GM03348 (cell line): ENCODE results near the gene RGS16.
A peak's percentile ranks its signal among the peaks of the same experiment; 100 is the strongest.

Experiments
- DNase-seq: peaks from one replicate; pipeline ENCODE4 v3.0.0; 2012; ENCODE audit warnings: low spot score

RGS16 gene

DNA sequence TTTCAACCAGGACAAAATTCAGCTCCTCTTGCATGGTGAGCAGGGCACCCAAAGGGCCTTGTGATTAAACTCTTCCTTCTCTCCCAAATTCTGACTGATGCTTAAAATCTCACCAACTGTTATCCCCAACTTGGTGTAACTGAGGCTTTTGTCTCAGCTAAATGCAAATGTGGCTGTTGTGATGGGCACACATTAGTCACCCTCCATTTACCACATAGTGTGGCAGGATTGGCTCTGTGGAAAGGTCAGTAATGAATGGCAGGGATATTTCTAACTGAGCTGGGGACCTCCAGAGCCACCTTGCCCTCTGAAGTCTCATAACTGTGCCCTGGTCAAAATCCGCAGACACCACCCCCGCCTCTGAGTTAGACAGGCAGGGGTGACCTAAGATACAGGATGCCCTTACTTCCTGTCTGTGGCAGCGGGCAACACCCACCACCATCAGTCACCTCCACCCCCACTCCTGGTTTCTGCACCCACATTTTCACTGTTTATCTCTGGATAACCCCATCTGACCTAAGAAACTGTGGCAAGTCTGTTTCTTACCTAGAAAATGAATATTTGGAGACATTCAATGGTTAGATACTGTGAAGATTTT, 25.4 kb upstream of the RGS16 start:
- DNase-seq, result no peak

DNA sequence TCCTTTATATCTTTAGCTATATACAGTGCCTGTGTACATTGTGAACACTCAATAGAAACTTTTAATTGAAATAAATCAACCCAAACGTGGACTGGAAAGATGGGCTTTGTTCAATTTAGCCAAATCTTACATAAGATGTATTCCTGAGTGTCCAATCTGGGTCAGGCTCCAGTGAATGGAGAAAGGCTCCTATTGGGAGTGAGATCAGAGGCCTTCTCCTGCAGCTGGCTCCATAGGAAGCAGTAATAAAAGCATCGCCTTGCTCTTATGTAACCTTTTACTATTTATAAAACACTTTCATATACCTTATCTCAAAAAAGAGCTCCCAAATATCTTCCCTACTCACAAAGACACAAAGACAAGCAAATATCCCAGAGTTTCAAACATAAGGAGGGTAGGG, 24.9 kb upstream of the RGS16 start:
- no peak for DNase-seq

DNA sequence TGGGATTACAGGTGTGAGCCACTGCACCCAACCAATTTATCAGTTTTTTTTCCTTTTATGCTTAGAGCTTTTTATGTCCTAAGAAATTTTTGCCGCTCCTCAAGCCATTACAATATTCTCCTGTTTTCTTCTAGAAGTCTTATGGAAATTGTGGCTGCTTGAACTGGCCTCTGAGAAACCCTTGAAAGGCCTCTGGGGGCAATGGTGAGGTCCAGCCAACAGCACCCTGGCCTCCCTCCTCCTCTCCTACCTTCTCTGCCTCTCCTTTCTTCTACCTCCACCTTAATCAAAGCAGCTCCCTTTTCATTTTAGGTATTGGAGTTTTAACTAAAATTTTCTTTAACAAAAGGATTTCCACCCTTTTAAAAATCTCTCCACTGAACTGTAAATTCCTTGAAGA, 24.5 kb upstream of the RGS16 start:
- DNase-seq, result no peak

DNA sequence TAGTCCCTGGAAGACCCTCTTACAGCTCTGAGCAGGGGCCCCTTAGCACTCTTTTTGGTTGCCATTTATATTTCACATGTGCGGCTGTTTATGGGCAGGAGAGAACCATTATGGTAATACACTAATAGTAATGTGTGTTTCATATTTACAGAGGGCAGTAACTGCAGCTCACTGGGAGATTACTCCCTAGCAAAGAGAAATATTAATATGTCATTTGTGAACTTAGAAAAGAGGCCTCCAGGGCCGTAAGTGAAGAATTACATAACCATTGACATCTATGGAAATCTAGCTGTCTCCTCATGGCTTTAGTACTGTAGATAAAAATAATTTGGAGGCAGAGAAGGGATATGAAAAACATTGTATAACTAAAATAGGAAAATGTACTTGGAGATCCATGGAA, 23.4 kb upstream of the RGS16 start:
- no peak for DNase-seq

DNA sequence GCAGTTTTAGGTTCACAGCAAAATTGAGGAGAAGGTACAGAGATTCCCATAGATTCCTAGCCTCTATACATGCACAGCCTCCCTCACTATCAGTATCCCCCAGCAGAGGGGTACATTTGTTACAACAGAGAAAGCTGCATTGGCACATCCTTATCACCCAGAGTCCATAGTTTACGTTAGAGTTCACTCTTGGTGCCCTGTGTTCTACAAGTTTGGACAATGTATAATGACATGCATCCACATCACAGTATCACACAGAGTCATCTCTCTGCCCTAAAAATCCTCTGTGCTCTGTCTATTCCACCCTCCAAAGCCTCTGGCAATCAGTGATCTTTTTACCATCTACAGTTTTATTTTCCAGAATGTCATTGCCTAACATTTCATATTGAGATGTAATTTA, 22.3 kb upstream of the RGS16 start:
- no peak for DNase-seq

GRCh38 chr1:182625719-182626504, 21.7 kb upstream of the RGS16 start:
- peak; percentile 55 for DNase-seq

DNA sequence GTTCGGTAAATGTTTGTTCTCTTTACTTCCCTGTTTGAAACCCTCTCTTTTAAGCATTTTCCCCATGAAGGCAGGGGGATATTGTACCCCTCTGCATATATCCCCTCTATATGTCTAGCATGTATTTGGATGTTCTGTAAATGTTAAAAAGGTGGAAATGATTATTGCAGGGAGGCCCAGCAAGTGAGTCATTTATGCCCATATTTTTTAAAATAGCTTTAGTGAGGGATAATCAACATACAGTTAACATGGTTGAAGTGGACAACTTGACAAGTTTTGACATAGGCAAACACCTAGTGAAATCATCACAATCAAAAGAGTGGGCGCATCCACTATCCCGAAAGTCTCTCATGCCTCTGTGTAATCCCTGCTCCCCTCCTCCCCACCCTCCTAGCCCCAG, 20.8 kb upstream of the RGS16 start:
- no peak for DNase-seq

DNA sequence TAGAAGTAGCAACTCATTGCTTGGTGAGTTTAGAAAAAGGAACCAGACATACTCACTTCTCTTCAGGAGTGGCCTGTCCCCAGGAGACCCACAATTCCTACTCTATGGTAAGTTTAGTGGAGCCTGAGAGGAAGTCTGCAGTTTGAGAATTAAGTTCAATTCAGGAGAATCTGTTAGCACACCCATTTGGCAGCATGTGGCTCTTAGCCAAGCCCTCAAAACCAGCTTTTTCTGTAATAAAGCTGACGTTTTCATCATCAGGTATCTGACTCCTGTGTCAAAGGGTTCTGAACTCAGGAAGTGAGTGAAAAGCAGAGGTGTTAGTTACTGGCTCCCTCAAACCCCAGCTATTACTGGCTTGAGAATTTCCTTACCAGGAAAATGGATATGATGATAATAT, 20.4 kb upstream of the RGS16 start:
- no peak for DNase-seq

- no peak for DNase-seq
These were observed 18.8 kb upstream of the RGS16 start for GRCh38 chr1:182622901-182623528.

DNA sequence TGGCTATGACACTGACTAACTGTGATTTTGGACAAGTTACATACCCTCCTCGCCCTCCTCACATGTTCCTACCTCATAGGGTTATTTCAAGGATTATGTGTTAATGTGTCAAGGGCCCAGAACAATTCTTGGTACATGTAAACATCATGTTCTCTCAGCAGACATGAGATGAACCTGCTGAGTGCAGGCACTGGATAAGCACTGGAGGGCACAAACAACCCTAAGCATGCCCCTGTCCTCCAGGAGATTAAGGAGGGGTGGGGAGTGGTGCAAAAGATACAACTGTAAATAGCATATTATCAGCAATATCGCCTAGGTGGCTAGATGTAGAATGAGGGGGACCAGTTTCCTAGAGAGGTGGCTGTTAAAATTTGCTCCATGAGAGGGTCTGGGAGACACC, 17.7 kb upstream of the RGS16 start:
- no peak for DNase-seq

GRCh38 chr1:182620924-182621585, 16.9 kb upstream of the RGS16 start:
- no peak for DNase-seq

DNA sequence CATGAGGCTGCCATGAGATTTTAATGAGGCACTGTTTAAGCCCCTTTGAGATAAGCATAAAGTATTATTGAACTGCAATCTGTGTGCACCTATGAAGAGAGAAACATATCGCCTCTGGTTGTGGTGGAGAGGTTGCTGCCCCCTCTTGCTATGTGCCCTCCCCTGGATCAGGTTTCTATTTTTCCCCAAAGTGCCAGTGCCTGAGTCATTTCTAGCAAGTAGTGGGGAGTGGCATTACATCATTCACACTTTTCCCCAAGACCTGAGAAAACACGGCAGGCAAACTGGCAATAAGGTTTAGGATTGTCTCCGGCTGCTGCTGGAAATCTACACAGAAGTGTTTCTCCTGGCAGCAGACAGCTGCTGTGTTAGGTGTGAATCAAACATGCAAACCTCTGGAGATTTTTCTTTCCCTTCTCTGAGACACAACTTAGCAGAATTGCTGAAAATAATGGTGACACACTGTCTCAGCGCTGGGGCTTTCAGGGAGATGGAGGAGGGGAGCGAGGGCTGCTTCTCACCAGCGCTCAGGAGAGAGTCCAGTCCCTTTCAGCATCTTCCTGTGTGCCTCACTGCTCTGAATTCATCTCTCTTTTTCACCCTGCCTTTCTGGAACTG, 13.7 kb upstream of the RGS16 start:
- DNase-seq, result no peak

- DNase-seq, result no peak
These were observed 12.8 kb upstream of the RGS16 start for GRCh38 chr1:182617014-182617429.

DNA sequence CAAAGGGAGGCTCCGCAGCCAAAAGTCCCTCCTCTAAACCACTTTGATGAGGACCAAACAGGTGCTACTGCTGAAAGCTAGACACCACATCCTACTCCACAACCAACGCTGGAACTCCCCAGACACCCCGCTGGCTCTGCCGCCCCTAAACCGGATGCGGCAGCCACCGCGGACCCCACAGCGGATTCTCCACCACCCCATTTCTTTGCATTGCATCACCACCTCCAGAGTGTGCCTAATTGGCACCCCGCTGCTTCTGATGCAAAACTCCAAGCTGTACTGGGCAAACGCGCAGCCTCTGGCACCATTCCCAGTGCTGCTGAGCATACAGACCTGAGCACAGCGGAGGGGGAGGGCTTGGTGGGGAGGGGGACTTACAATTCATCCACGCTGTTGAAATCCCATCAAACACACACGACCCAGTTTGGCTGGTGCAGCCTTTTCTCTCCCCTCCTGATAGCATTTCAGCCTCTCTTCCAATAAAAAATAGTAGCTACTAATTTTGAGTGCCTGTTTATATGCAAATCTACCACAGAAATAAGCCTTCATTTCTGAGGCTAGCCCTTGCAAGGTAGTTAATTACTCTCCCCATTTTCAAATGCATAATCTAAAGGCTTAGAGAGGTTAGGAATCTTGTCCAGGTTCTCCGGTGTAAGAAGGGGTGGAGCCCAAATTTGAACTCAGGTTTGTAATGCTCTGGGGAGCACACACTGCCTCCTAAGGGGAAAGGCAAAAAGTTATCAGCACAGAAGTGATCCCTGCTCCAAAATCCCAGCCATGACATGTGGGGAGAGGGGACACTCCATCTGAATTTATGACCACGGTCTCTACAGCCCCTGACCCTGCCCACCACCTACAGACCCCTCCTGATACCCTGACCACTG, 12.2 kb upstream of the RGS16 start:
- peak; percentile 49 for DNase-seq

- DNase-seq, result peak; percentile 44
These were observed 11.4 kb upstream of the RGS16 start for GRCh38 chr1:182615468-182616129.

- peak; percentile 89 for DNase-seq
These were observed 10.7 kb upstream of the RGS16 start for GRCh38 chr1:182614796-182615454.

DNA sequence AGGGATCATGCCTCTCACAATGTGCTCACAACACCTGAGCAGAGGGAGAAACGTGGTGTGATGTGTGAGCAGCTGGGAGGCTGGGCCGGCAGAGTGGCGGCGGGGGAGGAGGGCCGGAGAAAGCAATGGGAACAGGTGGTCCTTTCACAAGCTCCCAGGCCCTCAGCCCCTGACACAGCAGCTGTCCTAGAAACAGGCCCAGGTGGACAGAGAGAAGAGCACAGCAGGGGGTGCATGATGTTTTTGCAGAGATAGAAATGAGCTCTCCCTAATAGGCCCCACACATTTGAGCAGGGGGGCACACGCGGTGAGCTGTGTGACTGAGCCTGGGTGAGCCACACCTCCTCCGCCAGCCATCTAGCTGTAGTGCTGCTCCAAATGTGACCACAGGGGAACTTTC, 7.6 kb upstream of the RGS16 start:
- no peak for DNase-seq

DNA sequence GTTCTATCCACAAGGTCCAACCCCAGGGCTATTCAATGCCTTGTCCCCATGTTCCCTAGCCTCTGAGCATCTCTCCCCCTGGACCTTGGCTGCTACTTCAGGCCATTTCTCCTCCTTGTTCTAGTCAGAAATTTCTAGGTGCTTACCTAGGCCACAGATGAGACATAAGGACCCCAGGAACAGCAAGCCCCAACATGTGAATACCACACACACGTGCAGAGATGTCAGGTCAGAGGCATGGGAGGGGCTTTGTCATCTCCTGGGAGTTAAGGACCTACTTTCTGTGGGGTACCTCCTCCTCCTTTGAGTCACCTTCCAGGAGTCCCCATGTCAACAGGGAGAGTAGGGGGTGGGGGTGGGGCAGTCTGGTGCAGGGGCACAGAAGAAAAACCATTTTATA, 7.1 kb upstream of the RGS16 start:
- DNase-seq, result no peak

- DNase-seq, result no peak
These were observed 6.5 kb upstream of the RGS16 start for GRCh38 chr1:182610606-182611194.
